GOT3 (cell line): ENCODE measurements around the gene ANO8.
"Not testable (repeated sequence)": the region's sequence is repeated elsewhere in the genome, so short reads cannot be mapped to it uniquely, and the experiment has no call there.

Experiments used
- DNase-seq: peaks from one replicate; lab custom pipeline; 2025; ENCODE audit warnings: mixed read lengths; lab: John Stamatoyannopoulos, UW

The ANO8 gene

GRCh38 chr19:17309965-17310461 is 24.6 kb downstream of the ANO8 start:
- DNase-seq, result no peak

- peak; percentile 95 for DNase-seq
Measured at GRCh38 chr19:17309198-17309964, 25.3 kb downstream of the ANO8 start, which contains the start of gene DDA1. TSS of gene DDA1 (plus strand) at chr19:17309563. CDS start at chr19:17309655, 92 bp downstream.

GRCh38 chr19:17307876-17308377 is 26.7 kb downstream of the ANO8 start:
- DNase-seq, result no peak

DNA sequence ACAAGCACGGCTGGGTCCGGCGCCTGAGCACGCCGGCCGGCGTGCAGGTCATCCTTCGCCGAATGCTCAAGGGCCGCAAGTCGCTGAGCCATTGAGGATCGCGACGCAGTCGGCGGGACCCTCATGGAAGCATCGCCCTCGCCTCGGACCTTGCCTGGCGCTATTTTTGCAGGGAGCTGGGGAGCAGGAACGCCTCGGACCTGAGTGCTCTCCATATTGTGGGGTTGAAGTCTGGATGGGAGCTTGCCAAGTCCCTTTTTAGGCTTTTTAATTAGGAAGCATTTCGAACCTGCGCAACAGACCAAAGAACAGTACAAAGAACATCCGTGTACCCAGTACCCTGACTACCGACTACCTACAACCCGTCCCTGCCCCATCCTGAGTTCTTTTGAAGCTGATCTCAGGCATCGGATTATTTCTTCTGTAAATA is 28.4 kb downstream of the ANO8 start:
- no peak for DNase-seq

DNA sequence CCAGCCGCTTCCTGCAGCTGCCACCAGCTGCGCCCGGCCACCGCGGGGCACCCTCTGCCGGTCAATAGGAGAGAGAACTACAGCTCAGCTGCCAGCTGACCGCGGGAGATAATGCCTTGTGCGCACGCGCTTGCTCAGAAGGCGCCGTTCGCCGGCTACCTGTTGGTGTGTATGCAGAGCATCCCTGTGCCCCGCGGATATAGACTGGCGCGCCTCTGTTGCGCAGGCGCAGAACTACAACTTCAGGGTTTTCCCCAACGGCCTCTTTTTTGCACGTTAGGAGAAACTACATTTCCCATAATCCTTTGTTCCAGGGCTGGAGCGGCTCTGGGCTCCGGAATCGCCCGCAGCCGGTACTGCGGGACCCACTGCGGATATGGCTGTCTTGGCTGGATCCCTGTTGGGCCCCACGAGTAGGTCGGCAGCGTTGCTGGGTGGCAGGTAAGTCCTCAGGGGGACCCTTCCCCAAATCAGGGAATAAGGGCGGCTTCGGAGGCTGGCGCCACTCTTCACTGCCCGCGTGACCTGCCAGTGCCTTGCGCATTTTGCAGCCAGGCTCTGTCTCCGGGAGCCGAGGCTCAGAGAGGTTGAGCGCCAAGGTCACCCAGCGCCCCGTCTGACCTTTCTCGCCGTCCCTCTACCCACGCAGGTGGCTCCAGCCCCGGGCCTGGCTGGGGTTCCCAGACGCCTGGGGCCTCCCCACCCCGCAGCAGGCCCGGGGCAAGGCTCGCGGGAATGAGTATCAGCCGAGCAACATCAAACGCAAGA is 29.0 kb downstream of the ANO8 start, which contains the start of gene MRPL34:
TSS of gene MRPL34 (plus strand) at position 356 of the 768 bp plus-strand sequence. CDS start at position 377, 21 bp downstream.
- DNase-seq, result peak; percentile 96

- no peak for DNase-seq
Measured at GRCh38 chr19:17305216-17305516, 29.5 kb downstream of the ANO8 start.

GRCh38 chr19:17304386-17305215 is 30.1 kb downstream of the ANO8 start:
- no peak for DNase-seq

DNA sequence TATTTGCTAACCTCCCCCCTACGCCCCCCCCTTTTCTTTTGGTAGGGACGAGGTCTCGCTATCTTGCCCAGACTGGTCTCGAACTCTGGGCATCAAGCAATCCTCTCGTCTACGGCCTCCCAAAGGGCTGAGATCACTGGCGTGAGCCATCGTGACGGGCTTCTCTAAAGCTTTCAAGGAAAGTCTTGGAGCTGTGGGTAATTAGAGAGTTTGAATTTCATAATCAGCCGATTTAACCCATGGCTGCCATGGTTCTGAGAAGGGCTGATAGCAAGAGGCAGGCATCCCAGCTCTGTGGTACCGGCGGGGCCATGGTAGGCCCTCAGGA is 30.8 kb downstream of the ANO8 start:
- no peak for DNase-seq

DNA sequence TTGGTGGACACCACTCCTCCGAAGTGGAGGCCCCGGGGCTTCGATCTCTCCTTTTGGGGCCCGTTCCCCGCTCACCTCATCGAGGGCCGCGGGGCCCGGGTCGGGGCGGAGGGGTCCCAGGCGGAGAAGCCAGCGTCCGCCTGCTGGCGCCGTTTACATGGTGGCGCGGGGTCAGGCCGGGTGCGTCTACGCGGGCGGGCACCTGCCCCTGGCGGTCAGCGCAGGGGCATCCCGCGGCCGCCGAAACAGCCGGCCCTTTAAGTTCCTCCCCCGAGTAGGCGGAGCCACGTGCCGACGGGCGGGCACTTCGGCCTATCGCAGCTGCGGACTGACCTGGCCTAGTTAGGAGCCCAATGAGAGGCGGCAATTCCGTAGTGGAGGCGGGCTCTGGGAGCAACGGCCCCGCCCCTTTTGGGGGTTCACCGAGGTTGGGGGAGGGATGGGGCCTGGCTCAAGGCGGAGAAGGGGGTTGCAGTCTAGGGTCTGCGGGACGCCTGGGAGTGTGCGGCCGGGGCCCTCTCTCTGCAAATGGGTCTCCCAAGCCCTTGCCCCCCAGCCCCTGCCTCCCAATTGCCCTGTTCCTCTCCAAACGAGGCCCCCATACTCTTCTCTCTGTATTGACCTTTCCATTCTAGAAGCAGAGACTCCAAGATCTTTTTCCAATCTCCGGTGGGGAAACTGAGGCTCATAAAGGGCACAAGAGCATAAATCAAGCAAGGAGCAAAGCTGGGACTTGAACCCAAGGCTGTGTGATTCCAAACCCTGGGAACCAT is 31.3 kb downstream of the ANO8 start, which contains the start of gene ABHD8:
TSS of gene ABHD8 (minus strand) at position 259 of the 773 bp plus-strand sequence. CDS start 1,809 bp downstream, outside the sequence.
- DNase-seq, result peak; percentile 80

- no peak for DNase-seq
Measured at GRCh38 chr19:17302391-17303166, 32.1 kb downstream of the ANO8 start.

DNA sequence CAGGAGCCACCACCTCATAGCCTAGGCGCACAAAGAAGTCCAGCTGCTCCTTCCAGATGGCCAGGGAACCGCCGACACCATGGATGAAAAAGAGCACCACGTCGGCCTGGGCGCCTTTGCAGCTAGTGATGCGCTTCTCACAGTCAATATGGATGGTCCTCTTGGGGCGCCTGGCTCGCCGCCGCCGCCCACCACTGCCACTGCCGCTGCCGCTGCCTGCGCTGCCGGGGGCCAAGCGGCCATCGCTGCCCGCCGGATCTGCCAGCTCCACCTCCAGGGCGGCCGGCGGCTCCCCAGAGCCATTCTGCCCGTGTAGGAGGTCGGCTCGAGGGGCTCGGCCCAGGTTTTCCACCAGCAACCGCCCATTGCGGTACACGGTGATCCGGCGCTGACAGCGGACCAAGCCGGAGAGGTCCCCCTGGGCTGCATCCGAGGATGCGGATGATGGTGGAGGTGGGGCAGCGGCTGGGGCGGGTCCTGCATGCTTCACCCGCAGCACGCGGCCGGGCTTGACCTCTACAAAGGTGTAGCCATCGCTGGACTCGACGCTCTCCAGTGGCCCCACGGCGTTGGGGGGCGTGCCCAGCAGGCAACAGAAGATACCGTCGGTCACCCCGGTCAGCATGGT is 33.5 kb downstream of the ANO8 start:
- DNase-seq, result no peak

- no peak for DNase-seq
Measured at GRCh38 chr19:17296976-17297375, 37.7 kb downstream of the ANO8 start.

DNA sequence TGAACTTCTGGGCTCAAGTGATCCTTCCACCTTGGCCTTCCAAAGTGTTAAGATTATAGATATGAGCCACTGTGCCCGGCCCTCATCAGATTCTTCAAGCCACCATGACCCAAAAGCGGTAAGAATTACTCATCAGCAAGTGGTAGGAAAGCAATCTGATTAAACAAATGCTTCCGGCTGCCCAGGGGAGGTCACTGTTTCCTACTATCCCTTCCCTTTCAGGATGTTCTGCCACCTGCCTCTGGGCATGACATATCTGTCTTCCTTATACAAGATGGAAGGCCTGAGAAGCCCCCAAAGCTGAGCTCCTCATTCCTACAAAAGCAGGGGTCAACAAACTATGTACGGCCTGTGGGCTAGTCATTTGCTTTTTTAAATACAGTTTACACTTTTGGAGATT is 38.4 kb downstream of the ANO8 start:
- DNase-seq, result no peak

DNA sequence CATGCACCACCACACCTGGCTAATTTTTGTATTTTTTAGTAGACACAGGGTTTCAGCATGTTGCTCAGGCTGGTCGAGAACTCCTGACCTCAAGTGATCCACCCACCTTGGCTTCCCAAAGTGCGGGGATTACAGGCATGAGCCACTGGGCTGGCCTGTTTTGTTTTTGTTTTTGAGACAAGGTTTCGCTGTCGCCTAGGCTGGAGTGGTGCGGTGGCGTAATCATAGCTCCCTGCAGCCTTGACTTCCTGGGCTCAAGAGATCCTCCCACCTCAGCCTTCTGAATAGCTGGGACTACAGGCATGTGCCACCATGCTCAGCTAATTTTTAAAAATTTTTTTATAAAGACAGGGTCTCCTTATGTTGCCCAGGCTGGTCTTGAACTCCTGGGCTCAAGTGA is 39.1 kb downstream of the ANO8 start:
- DNase-seq, result not testable (repeated sequence)

DNA sequence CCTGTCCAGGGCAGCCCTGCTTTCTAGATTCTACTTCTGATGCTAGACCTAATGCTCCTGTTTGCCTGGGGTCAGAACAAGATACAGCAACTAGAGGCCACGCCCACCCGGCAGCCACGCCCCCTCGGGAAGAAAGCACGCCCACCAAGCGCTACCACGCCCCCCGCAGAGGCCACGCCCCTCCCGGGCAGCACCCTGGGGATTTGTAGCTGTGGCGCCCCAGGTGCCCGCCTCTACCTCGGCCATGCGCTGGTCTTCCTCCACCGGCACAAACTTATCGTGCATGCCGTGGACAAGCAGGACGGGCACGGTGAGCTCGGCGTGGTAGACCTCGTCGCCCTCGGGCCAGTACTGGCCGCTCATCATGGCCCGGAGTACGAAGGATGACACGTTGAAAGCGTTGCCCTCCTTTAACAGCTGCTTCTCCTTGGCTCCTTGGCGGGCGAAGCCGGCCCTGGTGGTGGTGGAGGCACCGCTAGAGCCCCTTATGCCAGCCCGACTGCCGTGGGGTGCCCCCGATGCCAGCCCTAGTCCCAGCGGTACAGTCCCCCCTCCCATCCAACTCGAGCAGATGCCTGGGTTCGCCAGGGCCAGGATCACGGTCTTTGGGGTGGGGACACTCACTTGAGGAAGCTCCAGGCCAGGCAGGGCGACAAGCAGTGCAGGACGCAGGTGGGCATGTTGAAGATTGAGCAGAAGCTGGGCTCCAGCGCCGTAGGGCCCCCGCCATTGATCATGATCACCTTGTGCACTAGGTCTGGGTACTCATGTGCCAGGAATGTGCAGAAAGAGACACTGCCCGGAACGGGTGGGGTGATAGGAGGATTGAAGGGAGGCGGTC is 40.4 kb downstream of the ANO8 start:
- no peak for DNase-seq

DNA sequence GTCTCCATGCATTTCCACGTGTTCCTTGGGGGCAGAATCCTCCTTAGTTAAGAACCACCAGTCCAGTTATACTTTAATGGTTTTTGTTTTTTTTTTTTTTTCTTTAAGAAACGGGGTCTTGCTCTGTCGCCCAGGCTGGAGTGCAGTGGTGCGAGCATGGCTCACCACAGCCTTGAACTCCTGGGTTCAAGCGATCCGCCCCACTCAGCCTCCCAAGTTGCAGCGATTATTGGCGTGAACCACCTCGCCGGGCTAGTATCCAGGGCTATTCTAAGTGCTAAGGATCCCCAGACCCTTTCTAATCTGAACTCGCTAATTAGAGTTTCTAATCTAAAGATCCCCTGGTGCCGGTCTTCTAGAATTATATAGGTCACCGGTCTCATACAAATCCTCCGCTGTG is 41.0 kb downstream of the ANO8 start:
- no peak for DNase-seq

DNA sequence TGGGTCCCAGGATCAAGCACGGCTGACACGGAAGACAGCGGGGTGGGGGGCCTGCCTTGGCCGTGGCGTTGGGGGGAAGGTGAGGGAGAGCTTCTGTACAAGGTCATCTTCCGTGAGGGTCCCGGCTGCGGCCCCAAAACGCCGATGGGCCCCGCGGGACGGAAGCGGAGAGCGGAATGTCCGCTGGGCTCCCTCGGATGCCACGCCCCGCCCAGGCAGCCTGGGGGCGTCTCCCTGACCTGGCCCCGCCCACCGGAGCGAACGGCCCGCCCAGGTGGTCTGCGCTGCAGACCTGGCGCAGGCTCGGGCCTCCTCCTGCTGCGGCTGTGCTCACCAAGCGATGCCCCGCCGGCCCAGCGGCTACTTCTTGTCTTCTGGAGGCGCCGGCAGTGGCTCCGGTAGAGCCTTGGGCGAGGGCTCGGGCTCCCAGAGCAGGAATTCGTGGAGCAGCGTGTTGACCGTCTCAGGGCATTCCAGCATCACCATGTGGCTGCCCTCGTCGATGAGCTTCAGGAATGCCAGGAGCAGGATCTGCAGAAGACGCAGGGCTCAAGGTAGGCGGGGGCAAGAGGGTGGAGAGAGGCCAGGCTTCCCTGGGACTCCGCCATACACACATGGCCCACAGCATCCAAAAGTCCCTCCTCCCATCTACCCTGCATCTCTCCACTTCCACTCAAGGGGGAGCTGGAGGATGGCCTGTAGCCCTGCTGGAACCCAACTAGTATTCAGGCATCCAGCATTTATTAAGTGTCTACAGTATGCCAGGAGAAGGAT is 42.2 kb downstream of the ANO8 start:
- peak; percentile 42 for DNase-seq

DNA sequence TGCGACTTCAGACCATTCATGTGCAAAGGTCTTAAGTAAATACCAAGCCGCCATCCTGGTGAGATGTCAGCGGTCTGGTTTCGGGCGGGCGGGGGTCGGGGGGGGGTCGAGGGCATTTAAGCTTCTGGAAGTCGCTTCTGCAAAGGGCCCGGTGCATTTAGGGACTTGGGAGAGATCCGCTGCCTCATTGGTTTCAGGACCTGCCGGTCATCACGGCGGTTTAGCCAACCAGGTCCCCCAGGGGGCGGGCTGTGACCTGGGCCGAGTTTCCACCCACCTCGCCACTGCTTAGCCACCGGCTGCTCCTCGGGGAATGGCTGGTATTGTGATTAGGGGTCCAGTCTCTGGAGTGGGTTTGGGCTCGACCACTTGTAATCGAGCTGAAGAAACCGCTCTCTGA is 45.2 kb downstream of the ANO8 start:
- DNase-seq, result peak; percentile 38
